Transverse colon (tissue), 4 donors: Measurements from ENCODE around the gene PITPNC1. TPM values are rescaled to one million over a fixed set of nuclear protein-coding genes. Genes with fewer than 3 reads are reported as not detected.

Experiments used
- DNase-seq: peaks from one replicate; pipeline ENCODE4 v3.0.0-alpha.2; 2019
- H3K27ac ChIP-seq, 4 donors: fragments of 200-600 bp; sonication (generic); 2 replicates each; pipeline ENCODE4 v1.5.1; 2016 to 2018; ENCODE audit warnings: inconsistent platforms in 4 of 4
- H3K27me3 ChIP-seq: fragments of 200-600 bp; sonication (generic); 2 replicates; pipeline ENCODE4 v1.5.1; 2017; ENCODE audit warnings: inconsistent platforms
- H3K36me3 ChIP-seq, 4 donors: fragments of 200-600 bp; sonication (generic); 2 replicates each; pipeline ENCODE4 v1.5.1; 2017 to 2019; ENCODE audit warnings: inconsistent platforms in 4 of 4
- H3K4me1 ChIP-seq, 4 donors: fragments of 200-600 bp; sonication (generic); 2 replicates each; pipeline ENCODE4 v1.5.1; 2017 to 2020; ENCODE audit warnings: inconsistent platforms in 4 of 4
- H3K4me3 ChIP-seq, 4 donors: fragments of 200-600 bp; sonication (generic); 1 replicate in 1 of 4; 2 replicates in 3 of 4; pipeline versions ENCODE4 v1.5.1 to v1.6.1; 2017 to 2019; ENCODE audit warnings: inconsistent platforms in 4 of 4
- H3K9me3 ChIP-seq, 2 donors: fragments of 200-600 bp; sonication (generic); 2 replicates each; pipeline ENCODE4 v1.5.1; 2017 to 2019; ENCODE audit warnings: inconsistent platforms in 2 of 2
- EP300 ChIP-seq: sonication (generic); formaldehyde crosslinking; IDR thresholded peaks from one replicate; pipeline ENCODE4 v1.6.1; 2017; ENCODE audit warnings: antibody characterized with exemption, low read depth
- POLR2A ChIP-seq: fragments of 450-650 bp; IDR thresholded peaks from one replicate; pipeline ENCODE4 v1.6.1; 2016; ENCODE audit warnings: antibody characterized with exemption, mild to moderate bottlenecking, moderate library complexity
- POLR2AphosphoS5 ChIP-seq, 3 donors: sonication (generic); formaldehyde crosslinking; IDR thresholded peaks; one replicate each; pipeline ENCODE4 v1.6.1; 2016; ENCODE audit warnings: antibody characterized with exemption in 3 of 3
- WGBS, 2 donors: methylation state at CpG; one replicate each; pipeline ENCODE4 v1.1.5; 2018; ENCODE audit warnings: low coverage in 1 of 2; 5-methylcytosine and 5-hydroxymethylcytosine counted together
- in situ Hi-C, 4 donors: fragments of 200-750 bp; cut with MboI; loops; one replicate each; pipeline versions ENCODE4 v1.15.0 to v1.15.1; 2017; ENCODE audit warnings: low sequenced_read_pairs in 3 of 4, low pct_ligation_motif_present in 1 of 4, low pct_unique_long_range_greater_than_20kb in 1 of 4
- intact Hi-C: fragments of 100-400 bp; cut with DNase I; formaldehyde crosslinking; loops from one replicate; pipeline ENCODE4 v1.15.1; 2023; ENCODE audit warnings: low total_unique reads
- total RNA-seq, 4 donors: library from RNA; depleted of rRNA; stranded (reverse); fragments of >200 nt; gene quantifications; one replicate each; pipeline ENCODE4 v1.1.0, GENCODE V29; 2016
- TF ChIP-seq, protein P1 (sequence below), 5 experiments: fragments of 200-600 bp in 3 of 5; fragments of 450-650 bp in 2 of 5; sonication (generic) in 3 of 5; IDR thresholded peaks; 1 replicate in 2 of 5; 2 replicates in 3 of 5; pipeline ENCODE4 v1.5.1; 2016 to 2017; ENCODE audit warnings: antibody characterized with exemption in 5 of 5, inconsistent platforms in 3 of 5, mild to moderate bottlenecking in 2 of 5, moderate library complexity in 1 of 5

Gene PITPNC1
- total RNA-seq, 4 donors from 2014 or later, result 1.6 to 10.3 (median 4.0) TPM

DNA sequence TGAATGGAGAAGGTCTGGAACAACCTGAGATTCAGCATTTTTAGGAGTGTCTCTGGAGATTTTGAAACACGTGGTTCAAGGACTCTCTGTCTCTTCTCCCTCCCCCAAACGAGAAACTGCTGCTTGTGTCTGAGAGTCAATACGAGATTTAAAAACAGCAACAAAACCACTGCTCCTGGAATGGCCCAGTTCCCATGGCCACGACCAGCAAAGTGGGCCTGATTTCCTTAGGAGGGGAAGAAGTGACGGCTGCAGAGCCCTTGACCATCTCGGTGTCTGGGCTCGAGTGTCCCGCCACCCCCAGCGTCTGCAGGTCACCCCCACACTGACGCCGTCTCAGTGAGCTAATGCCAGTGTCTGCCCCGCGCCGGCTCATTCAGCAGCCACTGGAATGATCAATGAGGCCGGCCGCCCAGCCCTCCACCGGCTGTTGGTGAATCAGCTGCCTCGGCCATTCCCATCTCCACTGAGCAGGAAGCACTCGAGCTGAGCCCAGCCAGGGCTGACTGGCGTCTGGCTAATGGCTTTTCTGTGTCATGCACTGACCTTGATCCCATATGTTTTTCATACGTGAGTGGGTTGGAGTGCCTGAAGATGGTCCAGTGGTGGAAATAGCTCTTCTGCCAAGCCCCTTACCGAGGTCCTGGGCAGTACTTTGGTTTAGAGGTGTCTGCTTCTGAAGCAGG is 151.8 kb downstream of the PITPNC1 start:
- Histone ChIP-seq H3K27ac (peak overlapping the region; percentile 10 to 60 (median 30)), H3K4me3 (peak overlapping the region in 1 of 4 donors; percentile 3), H3K36me3 (no peaks in the 10 kb centered on the region), H3K4me1 (peaks cover 4 to 20% (median 15%) of the 10 kb centered on the region in 4 donors), H3K9me3 (no peaks in the 10 kb centered on the region), H3K27me3 (no peaks in the 10 kb centered on the region)
- WGBS, 2 donors, result 0 to 30% methylated on average over 1 to 22 of the region's 22 CpGs
- peak; percentile 71 for DNase-seq
- peak in 1 of 3 donors; percentile 5 for TF ChIP-seq POLR2AphosphoS5 (IDR thresholded peaks at IDR 0.05)
- TF ChIP-seq, protein P1, sequence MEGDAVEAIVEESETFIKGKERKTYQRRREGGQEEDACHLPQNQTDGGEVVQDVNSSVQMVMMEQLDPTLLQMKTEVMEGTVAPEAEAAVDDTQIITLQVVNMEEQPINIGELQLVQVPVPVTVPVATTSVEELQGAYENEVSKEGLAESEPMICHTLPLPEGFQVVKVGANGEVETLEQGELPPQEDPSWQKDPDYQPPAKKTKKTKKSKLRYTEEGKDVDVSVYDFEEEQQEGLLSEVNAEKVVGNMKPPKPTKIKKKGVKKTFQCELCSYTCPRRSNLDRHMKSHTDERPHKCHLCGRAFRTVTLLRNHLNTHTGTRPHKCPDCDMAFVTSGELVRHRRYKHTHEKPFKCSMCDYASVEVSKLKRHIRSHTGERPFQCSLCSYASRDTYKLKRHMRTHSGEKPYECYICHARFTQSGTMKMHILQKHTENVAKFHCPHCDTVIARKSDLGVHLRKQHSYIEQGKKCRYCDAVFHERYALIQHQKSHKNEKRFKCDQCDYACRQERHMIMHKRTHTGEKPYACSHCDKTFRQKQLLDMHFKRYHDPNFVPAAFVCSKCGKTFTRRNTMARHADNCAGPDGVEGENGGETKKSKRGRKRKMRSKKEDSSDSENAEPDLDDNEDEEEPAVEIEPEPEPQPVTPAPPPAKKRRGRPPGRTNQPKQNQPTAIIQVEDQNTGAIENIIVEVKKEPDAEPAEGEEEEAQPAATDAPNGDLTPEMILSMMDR (IDR thresholded peaks at IDR 0.05), result no peak
- intact Hi-C loops, result no loop called here
- in situ Hi-C loops, result no loop called here

- peak overlapping the region in 1 of 4 donors; percentile 25 for H3K4me3 ChIP-seq
- 11 to 31% methylated on average over 5 to 12 of the region's 12 CpGs for WGBS, 2 donors
- peak; percentile 40 for DNase-seq
- H3K27me3 ChIP-seq, result no peaks in the 10 kb centered on the region
- H3K27ac ChIP-seq, result no peak overlapping the region
- no peaks in the 10 kb centered on the region for H3K9me3 ChIP-seq
- intact Hi-C loops (no loop called here), in situ Hi-C loops (no loop called here)
- H3K4me1 ChIP-seq, result peaks cover 4 to 20% (median 15%) of the 10 kb centered on the region in 4 donors
- no peaks in the 10 kb centered on the region for H3K36me3 ChIP-seq
- TF ChIP-seq POLR2AphosphoS5 (IDR thresholded peaks at IDR 0.05) (no peak), EP300 (no peak), POLR2A (no peak)
- TF ChIP-seq, protein P1 (IDR thresholded peaks at IDR 0.05), result no peak
These were observed 154.2 kb downstream of the PITPNC1 start for GRCh38 chr17:67531291-67531690.

GRCh38 chr17:67532326-67532871 is 155.3 kb downstream of the PITPNC1 start:
- no peak overlapping the region for H3K27ac ChIP-seq

DNA sequence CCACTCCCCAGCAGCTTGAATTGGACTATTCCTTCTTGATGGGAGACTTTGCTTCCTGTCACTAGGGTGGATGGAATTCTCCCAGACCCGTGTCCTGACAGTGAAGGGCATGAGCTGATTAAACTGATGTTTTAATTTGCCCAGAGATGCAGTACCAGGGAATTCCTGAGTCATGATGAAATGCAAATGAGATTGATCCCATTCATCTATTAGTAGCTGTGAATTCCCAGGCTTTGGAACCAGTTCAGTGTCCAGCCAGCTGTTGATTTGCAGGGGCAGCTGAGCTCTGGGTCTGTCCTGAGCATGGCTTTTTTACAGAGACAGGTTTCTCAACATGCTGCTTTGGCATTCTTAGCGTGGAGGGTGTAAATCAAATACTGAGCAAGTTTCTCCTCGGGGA is 157.9 kb downstream of the PITPNC1 start:
- no peak for DNase-seq
- in situ Hi-C loops (no loop called here), intact Hi-C loops (no loop called here)
- Histone ChIP-seq H3K36me3 (no peaks in the 10 kb centered on the region), H3K4me3 (no peak overlapping the region), H3K27ac (no peak overlapping the region), H3K4me1 (peaks cover 0 to 10% (median 8%) of the 10 kb centered on the region in 4 donors), H3K9me3 (no peaks in the 10 kb centered on the region), H3K27me3 (no peaks in the 10 kb centered on the region)
- 76 to 86% methylated on average over 2 to 3 of the region's 3 CpGs for WGBS, 2 donors
- TF ChIP-seq, protein P1 (IDR thresholded peaks at IDR 0.05), result no peak
- TF ChIP-seq POLR2A (no peak), EP300 (no peak), POLR2AphosphoS5 (IDR thresholded peaks at IDR 0.05) (no peak)

More at GRCh38 chr17:67532326-67532871, 155.3 kb downstream of the PITPNC1 start:
- no peaks in the 10 kb centered on the region for H3K27me3 ChIP-seq
- in situ Hi-C loops (no loop called here), intact Hi-C loops (no loop called here)
- TF ChIP-seq POLR2AphosphoS5 (IDR thresholded peaks at IDR 0.05) (no peak), EP300 (no peak), POLR2A (no peak)
- TF ChIP-seq, protein P1 (IDR thresholded peaks at IDR 0.05), result no peak
- no peak overlapping the region for H3K4me3 ChIP-seq
- peaks cover 4 to 20% (median 15%) of the 10 kb centered on the region in 4 donors for H3K4me1 ChIP-seq
- 79% methylated on average over 10 of the region's 10 CpGs; no CpG with 5 or more reads in 1 of the 2 donors for WGBS, 2 donors
- no peaks in the 10 kb centered on the region for H3K9me3 ChIP-seq
- H3K36me3 ChIP-seq, result no peaks in the 10 kb centered on the region
- no peak for DNase-seq
